Measurements from ENCODE around the gene PLEKHG3. TPM values are rescaled to one million over a fixed set of nuclear protein-coding genes. Genes with fewer than 3 reads are reported as not detected.
"Not testable (repeated sequence)": the region's sequence is repeated elsewhere in the genome, so short reads cannot be mapped to it uniquely, and the experiment has no call there.

PLEKHG3 gene
- total RNA-seq, 2 experiments from 2014 or later = 20.1 to 22.6 TPM

GRCh38 chr14:64689289-64689688, 14.9 kb upstream of the PLEKHG3 start:
- Mint-ChIP-seq H3K36me3 (no peaks in the 10 kb centered on the region), H3K27me3 (no peaks in the 10 kb centered on the region), H3K4me1 (ENCODE audit: low read depth) (peaks cover 29% of the 10 kb centered on the region), H3K27ac (no peak overlapping the region), H3K9me3 (no peaks in the 10 kb centered on the region), H3K4me3 (no peak overlapping the region)
- POLR2A ChIA-PET = no interaction called here
- intact Hi-C loops (cut with micrococcal nuclease) = no loop called here
- CTCF ChIA-PET = interaction anchor here (1.4 to 2.4 kb wide), 3 partner anchors 18 to 298 kb away, joined by 3 to 15 read pairs (median 4); partner anchors contain the start of gene FNTB
- DNase-seq = no peak

- H3K36me3 Mint-ChIP-seq; H3K27me3 Mint-ChIP-seq; POLR2A ChIA-PET; H3K4me3 Mint-ChIP-seq; DNase-seq; H3K27ac Mint-ChIP-seq; intact Hi-C loops (cut with micrococcal nuclease); H3K9me3 Mint-ChIP-seq: not testable (repeated sequence)
- peaks cover 29% of the 10 kb centered on the region for H3K4me1 Mint-ChIP-seq (ENCODE audit: low read depth)
- CTCF ChIA-PET = interaction anchor here (1.5 kb wide), 1 partner anchor 296 kb away, joined by 3 read pairs; the partner anchor contains the start of gene FNTB
Observed at GRCh38 chr14:64690607-64691006, 13.6 kb upstream of the PLEKHG3 start.

GRCh38 chr14:64691376-64691775, 12.8 kb upstream of the PLEKHG3 start:
- intact Hi-C loops (cut with micrococcal nuclease) = no loop called here
- no peaks in the 10 kb centered on the region for H3K9me3 Mint-ChIP-seq
- CTCF ChIA-PET = interaction anchor here (0.6 kb wide), 1 partner anchor 109 kb away, joined by 4 read pairs; no protein-coding TSS in a partner anchor
- no peak for DNase-seq
- H3K4me1 Mint-ChIP-seq (ENCODE audit: low read depth) = peaks cover 33% of the 10 kb centered on the region
- H3K27me3 Mint-ChIP-seq = no peaks in the 10 kb centered on the region
- no peaks in the 10 kb centered on the region for H3K36me3 Mint-ChIP-seq
- no peak overlapping the region for H3K27ac Mint-ChIP-seq
- H3K4me3 Mint-ChIP-seq = no peak overlapping the region
- POLR2A ChIA-PET = no interaction called here

- intact Hi-C loops (cut with micrococcal nuclease) = no loop called here
- Mint-ChIP-seq H3K4me1 (ENCODE audit: low read depth) (peaks cover 40% of the 10 kb centered on the region), H3K27ac (no peak overlapping the region), H3K9me3 (no peaks in the 10 kb centered on the region), H3K36me3 (no peaks in the 10 kb centered on the region), H3K27me3 (no peaks in the 10 kb centered on the region), H3K4me3 (no peak overlapping the region)
- DNase-seq = peak; percentile 5
- ChIA-PET POLR2A (interaction anchor here (0.7 to 1.2 kb wide), 2 partner anchors 13 to 17 kb away, joined by 3 read pairs; no protein-coding TSS in a partner anchor), CTCF (interaction anchor here (1.3 to 1.7 kb wide), 2 partner anchors 73 to 200 kb away, joined by 3 to 6 read pairs; no protein-coding TSS in a partner anchor)
Observed at GRCh38 chr14:64692189-64692985, 11.8 kb upstream of the PLEKHG3 start.

GRCh38 chr14:64692986-64693809, 11.0 kb upstream of the PLEKHG3 start:
- no peaks in the 10 kb centered on the region for H3K36me3 Mint-ChIP-seq
- H3K9me3 Mint-ChIP-seq = no peaks in the 10 kb centered on the region
- intact Hi-C loops (cut with micrococcal nuclease) = no loop called here
- no peak overlapping the region for H3K4me3 Mint-ChIP-seq
- peak; percentile 1 for DNase-seq
- CTCF ChIA-PET = interaction anchor here (0.8 to 1.7 kb wide), 3 partner anchors 21 to 199 kb away, joined by 3 to 6 read pairs (median 3); no protein-coding TSS in a partner anchor
- no peaks in the 10 kb centered on the region for H3K27me3 Mint-ChIP-seq
- H3K27ac Mint-ChIP-seq = no peak overlapping the region
- POLR2A ChIA-PET = interaction anchor here (0.6 to 1.2 kb wide), 3 partner anchors 12 to 921 kb away, joined by 3 to 5 read pairs (median 3); no protein-coding TSS in a partner anchor
- peaks cover 44% of the 10 kb centered on the region for H3K4me1 Mint-ChIP-seq (ENCODE audit: low read depth)

GRCh38 chr14:64693810-64694165, 10.4 kb upstream of the PLEKHG3 start:
- ChIA-PET POLR2A (interaction anchor here (0.6 kb wide), 1 partner anchor 920 kb away, joined by 5 read pairs; no protein-coding TSS in a partner anchor), CTCF (interaction anchor here (0.8 to 1.7 kb wide), 2 partner anchors 22 to 198 kb away, joined by 3 read pairs; no protein-coding TSS in a partner anchor)
- no peaks in the 10 kb centered on the region for H3K36me3 Mint-ChIP-seq
- H3K27me3 Mint-ChIP-seq = no peaks in the 10 kb centered on the region
- peaks cover 44% of the 10 kb centered on the region for H3K4me1 Mint-ChIP-seq (ENCODE audit: low read depth)
- no peak overlapping the region for H3K4me3 Mint-ChIP-seq
- H3K27ac Mint-ChIP-seq = no peak overlapping the region
- no peaks in the 10 kb centered on the region for H3K9me3 Mint-ChIP-seq
- peak; percentile 3 for DNase-seq
- intact Hi-C loops (cut with micrococcal nuclease) = no loop called here

GRCh38 chr14:64695071-64695470, 9.2 kb upstream of the PLEKHG3 start:
- Mint-ChIP-seq H3K27me3 (no peaks in the 10 kb centered on the region), H3K36me3 (no peaks in the 10 kb centered on the region), H3K9me3 (no peaks in the 10 kb centered on the region), H3K27ac (no peak overlapping the region), H3K4me3 (no peak overlapping the region), H3K4me1 (ENCODE audit: low read depth) (peaks cover 42% of the 10 kb centered on the region)
- intact Hi-C loops (cut with micrococcal nuclease) = no loop called here
- peak; percentile 1 for DNase-seq
- ChIA-PET POLR2A (no interaction called here), CTCF (no interaction called here)

GRCh38 chr14:64696355-64696857, 7.8 kb upstream of the PLEKHG3 start:
- Mint-ChIP-seq H3K27ac (no peak overlapping the region), H3K4me3 (no peak overlapping the region), H3K4me1 (ENCODE audit: low read depth) (peaks cover 45% of the 10 kb centered on the region), H3K36me3 (no peaks in the 10 kb centered on the region), H3K9me3 (no peaks in the 10 kb centered on the region), H3K27me3 (no peaks in the 10 kb centered on the region)
- CTCF ChIA-PET = interaction anchor here (1.1 to 1.4 kb wide), 3 partner anchors 9 to 24 kb away, joined by 3 to 4 read pairs (median 4); no protein-coding TSS in a partner anchor
- intact Hi-C loops (cut with micrococcal nuclease) = no loop called here
- DNase-seq = no peak
- POLR2A ChIA-PET = no interaction called here

- no peak overlapping the region for H3K4me3 Mint-ChIP-seq
- H3K27me3 Mint-ChIP-seq = no peaks in the 10 kb centered on the region
- H3K4me1 Mint-ChIP-seq (ENCODE audit: low read depth) = peaks cover 54% of the 10 kb centered on the region
- intact Hi-C loops (cut with micrococcal nuclease) = no loop called here
- peak; percentile 38 for DNase-seq
- H3K27ac Mint-ChIP-seq = peak overlapping the region; percentile 47
- ChIA-PET POLR2A (no interaction called here), CTCF (interaction anchor here (0.5 to 2.3 kb wide), 5 partner anchors 13 to 193 kb away, joined by 3 to 15 read pairs (median 4); no protein-coding TSS in a partner anchor)
- H3K9me3 Mint-ChIP-seq = no peaks in the 10 kb centered on the region
- H3K36me3 Mint-ChIP-seq = no peaks in the 10 kb centered on the region
Observed at GRCh38 chr14:64698903-64699302, 5.3 kb upstream of the PLEKHG3 start.

GRCh38 chr14:64700290-64700689, 3.9 kb upstream of the PLEKHG3 start:
- POLR2A ChIA-PET = no interaction called here
- DNase-seq = no peak
- Mint-ChIP-seq H3K4me3 (no peak overlapping the region), H3K4me1 (ENCODE audit: low read depth) (peaks cover 51% of the 10 kb centered on the region), H3K27me3 (no peaks in the 10 kb centered on the region), H3K9me3 (no peaks in the 10 kb centered on the region), H3K36me3 (no peaks in the 10 kb centered on the region), H3K27ac (no peak overlapping the region)
- CTCF ChIA-PET = interaction anchor here (0.8 kb wide), 1 partner anchor 270 kb away, joined by 3 read pairs; no protein-coding TSS in a partner anchor
- intact Hi-C loops (cut with micrococcal nuclease) = loop anchor here (5.0 to 10.0 kb wide), 2 partner anchors 158 to 585 kb away; partner anchors contain the start of gene HSPA2

- Mint-ChIP-seq H3K36me3 (no peaks in the 10 kb centered on the region), H3K4me1 (ENCODE audit: low read depth) (peaks cover 57% of the 10 kb centered on the region), H3K27ac (no peak overlapping the region), H3K27me3 (no peaks in the 10 kb centered on the region), H3K9me3 (no peaks in the 10 kb centered on the region), H3K4me3 (no peak overlapping the region)
- CTCF ChIA-PET = interaction anchor here (0.8 to 1.0 kb wide), 2 partner anchors 26 to 271 kb away, joined by 3 read pairs; no protein-coding TSS in a partner anchor
- POLR2A ChIA-PET = no interaction called here
- no peak for DNase-seq
- intact Hi-C loops (cut with micrococcal nuclease) = loop anchor here (5.0 to 10.0 kb wide), 2 partner anchors 159 to 584 kb away; partner anchors contain the start of gene HSPA2
Observed at GRCh38 chr14:64700894-64701293, 3.3 kb upstream of the PLEKHG3 start.
